CD14-positive monocyte (primary cell): Measurements from ENCODE around the gene PTMS. TPM values are rescaled to one million over a fixed set of nuclear protein-coding genes. Genes with fewer than 3 reads are reported as not detected.
A peak's percentile ranks its signal among the peaks of the same experiment; 100 is the strongest.

Experiments
- DNase-seq, 3 donors: peaks; one replicate each; pipeline ENCODE4 v3.0.0-alpha.2; 2011 to 2022
- H2AFZ ChIP-seq: 2 replicates; pipeline ENCODE4 v1.6.0; 2012; ENCODE audit warnings: mild to moderate bottlenecking, low read depth, low read length, inconsistent platforms; ENCODE audit not compliant: insufficient read depth, poor library complexity, severe bottlenecking
- H3K27ac ChIP-seq, 2 donors: 1 replicate in 1 of 2; 2 replicates in 1 of 2; pipeline ENCODE4 v1.5.1; 2012 to 2013; ENCODE audit warnings: low read length in 2 of 2, control low read depth in 1 of 2, inconsistent platforms in 1 of 2, low read depth in 1 of 2, mild to moderate bottlenecking in 1 of 2
- H3K27me3 ChIP-seq, 2 donors: one replicate each; pipeline versions ENCODE4 v1.6.0 to v1.6.1; 2011 to 2013; ENCODE audit warnings: low read length in 2 of 2; ENCODE audit not compliant: control insufficient read depth in 2 of 2, insufficient read depth in 2 of 2
- H3K36me3 ChIP-seq, 2 donors: replicated peaks in 1 of 2; 1 replicate in 1 of 2; 2 replicates in 1 of 2; pipeline versions ENCODE4 v1.5.1 to v1.6.1; 2012 to 2013; ENCODE audit warnings: low read length in 2 of 2, control low read depth in 1 of 2, inconsistent platforms in 1 of 2, mild to moderate bottlenecking in 1 of 2; ENCODE audit not compliant: insufficient read depth in 2 of 2, control insufficient read depth in 1 of 2
- H3K4me1 ChIP-seq, 2 donors: 1 replicate in 1 of 2; 2 replicates in 1 of 2; pipeline versions ENCODE4 v1.5.1 to v1.6.1; 2012 to 2013; ENCODE audit warnings: low read length in 2 of 2, control low read depth in 1 of 2, inconsistent platforms in 1 of 2, mild to moderate bottlenecking in 1 of 2, moderate library complexity in 1 of 2; ENCODE audit not compliant: insufficient read depth in 2 of 2, control insufficient read depth in 1 of 2
- H3K4me2 ChIP-seq: replicated peaks from 2 replicates; pipeline ENCODE3; 2012; ENCODE audit warnings: low read length, moderate library complexity, mild to moderate bottlenecking; ENCODE audit not compliant: poor library complexity, severe bottlenecking; ENCODE audit errors: extremely low read depth
- H3K4me3 ChIP-seq, 3 experiments: fragments of 200-600 bp in 1 of 3; sonication (generic) in 1 of 3; replicated peaks in 1 of 3; 1 replicate in 2 of 3; 2 replicates in 1 of 3; pipeline ENCODE4 v1.5.1; 2011 to 2013; ENCODE audit warnings: low read length in 3 of 3, mild to moderate bottlenecking in 3 of 3, control low read depth in 2 of 3, low read depth in 2 of 3, inconsistent platforms in 1 of 3, moderate library complexity in 1 of 3
- H3K79me2 ChIP-seq: 2 replicates; pipeline ENCODE4 v1.6.0; 2012; ENCODE audit warnings: mild to moderate bottlenecking, control low read depth, inconsistent platforms, low read length, moderate library complexity; ENCODE audit not compliant: insufficient read depth
- H3K9ac ChIP-seq: 2 replicates; pipeline ENCODE4 v1.6.0; 2017; ENCODE audit warnings: low read length, mild to moderate bottlenecking; ENCODE audit not compliant: insufficient read depth, poor library complexity, severe bottlenecking
- H3K9me3 ChIP-seq, 2 donors: replicated peaks in 1 of 2; 1 replicate in 1 of 2; 2 replicates in 1 of 2; pipeline versions ENCODE4 v1.5.1 to v1.6.1; 2012 to 2013; ENCODE audit warnings: low read length in 2 of 2, control low read depth in 1 of 2; ENCODE audit not compliant: control insufficient read depth in 1 of 2, insufficient read depth in 1 of 2
- H4K20me1 ChIP-seq: 2 replicates; pipeline ENCODE4 v1.6.0; 2012; ENCODE audit warnings: mild to moderate bottlenecking, low read length, control low read depth, moderate library complexity; ENCODE audit not compliant: insufficient read depth
- H3K27ac Mint-ChIP-seq, 7 donors: one replicate each; pipeline ENCODE4 v1.8.0; 2020; ENCODE audit warnings: mild to moderate bottlenecking in 7 of 7, mixed read lengths in 7 of 7, moderate library complexity in 6 of 7, inconsistent platforms in 2 of 7
- H3K27me3 Mint-ChIP-seq, 3 donors: one replicate each; pipeline ENCODE4 v1.8.0; 2021 to 2022; ENCODE audit warnings: low read depth in 3 of 3, mild to moderate bottlenecking in 3 of 3, mixed read lengths in 3 of 3, moderate library complexity in 3 of 3, inconsistent platforms in 1 of 3
- H3K36me3 Mint-ChIP-seq, 2 donors: one replicate each; pipeline ENCODE4 v1.8.0; 2020; ENCODE audit warnings: mixed read lengths in 2 of 2, inconsistent platforms in 1 of 2, mild to moderate bottlenecking in 1 of 2
- H3K4me1 Mint-ChIP-seq: one replicate; pipeline ENCODE4 v1.8.0; 2020; ENCODE audit warnings: mild to moderate bottlenecking, mixed read lengths
- H3K4me3 Mint-ChIP-seq, 2 donors: one replicate each; pipeline ENCODE4 v1.8.0; 2020; ENCODE audit warnings: mild to moderate bottlenecking in 2 of 2, mixed read lengths in 2 of 2, moderate library complexity in 1 of 2
- H3K9me3 Mint-ChIP-seq, 7 donors: one replicate each; pipeline ENCODE4 v1.8.0; 2020 to 2022; ENCODE audit warnings: mixed read lengths in 7 of 7, mild to moderate bottlenecking in 6 of 7, moderate library complexity in 6 of 7, inconsistent platforms in 2 of 7
- CTCF ChIP-seq: fragments of 200-600 bp; IDR thresholded peaks from one replicate; pipeline ENCODE4 v1.8.0; 2022; ENCODE audit warnings: antibody characterized with exemption, mild to moderate bottlenecking
- WGBS: methylation state at CpG from one replicate; pipeline ENCODE4 v1.1.5; 2013; ENCODE audit warnings: missing lambda C conversion rate; ENCODE audit not compliant: insufficient coverage; 5-methylcytosine and 5-hydroxymethylcytosine counted together
- intact Hi-C, 2 donors: fragments of 100-400 bp; cut with micrococcal nuclease; formaldehyde crosslinking; loops; one replicate each; pipeline versions ENCODE4 v1.15.0 to v1.15.1; 2023
- polyA plus RNA-seq, 3 donors: library from polyadenylated mRNA; depleted of rRNA in 1 of 3; unstranded in 2 of 3; stranded (reverse) in 1 of 3; fragments of 300-500 nt in 2 of 3; fragments of >200 nt in 1 of 3; fragmentation: Illumina TruSeq in 2 of 3; gene quantifications; 1 replicate in 2 of 3; 2 replicates in 1 of 3; pipeline ENCODE4 v1.2.3, GENCODE V29; 2012 to 2021

PTMS gene
- polyA plus RNA-seq, 3 donors, result 2.4 to 9.7 (median 2.6) TPM

GRCh38 chr12:6795088-6795487, 28.9 kb downstream of the PTMS start:
- Histone ChIP-seq H3K4me2 (no peak overlapping the region), H3K4me3 (no peak overlapping the region), H3K27me3 (no peaks in the 10 kb centered on the region), H4K20me1 (peaks cover 74% of the 10 kb centered on the region), H2AFZ (no peak overlapping the region), H3K79me2 (peaks cover 66% of the 10 kb centered on the region), H3K9ac (no peak overlapping the region), H3K9me3 (no peaks in the 10 kb centered on the region), H3K27ac (peak overlapping the region in 1 of 2 donors; percentile 23), H3K36me3 (peaks cover 36 to 58% of the 10 kb centered on the region in 2 donors), H3K4me1 (peaks cover 34 to 38% of the 10 kb centered on the region in 2 donors)
- H3K4me1 Mint-ChIP-seq, result peaks cover 41% of the 10 kb centered on the region
- H3K4me3 Mint-ChIP-seq, result no peak overlapping the region
- peaks cover 0 to 2% (median 1%) of the 10 kb centered on the region in 3 donors for H3K27me3 Mint-ChIP-seq
- no peak for DNase-seq
- H3K27ac Mint-ChIP-seq, result no peak overlapping the region
- H3K36me3 Mint-ChIP-seq, result peaks cover 56 to 65% of the 10 kb centered on the region in 2 donors
- intact Hi-C loops, result no loop called here
- no CpG with 5 or more reads among the region's 2 CpGs for WGBS
- TF ChIP-seq CTCF, result no peak
- H3K9me3 Mint-ChIP-seq, result peaks cover 0 to 2% (median 0%) of the 10 kb centered on the region in 7 donors

GRCh38 chr12:6796576-6796975, 30.4 kb downstream of the PTMS start:
- H3K9ac ChIP-seq, result no peak overlapping the region
- H3K27me3 Mint-ChIP-seq, result peaks cover 0 to 2% (median 1%) of the 10 kb centered on the region in 3 donors
- TF ChIP-seq CTCF, result no peak
- H3K9me3 ChIP-seq, result no peaks in the 10 kb centered on the region
- H3K36me3 Mint-ChIP-seq, result peaks cover 58 to 73% of the 10 kb centered on the region in 2 donors
- peak overlapping the region in 1 of 7 donors; percentile 36 for H3K27ac Mint-ChIP-seq
- intact Hi-C loops, result no loop called here
- H3K4me1 Mint-ChIP-seq, result peaks cover 29% of the 10 kb centered on the region
- H3K4me3 ChIP-seq, result no peak overlapping the region
- H3K4me2 ChIP-seq, result no peak overlapping the region
- H3K27ac ChIP-seq, result no peak overlapping the region
- peaks cover 46 to 69% of the 10 kb centered on the region in 2 donors for H3K36me3 ChIP-seq
- H3K79me2 ChIP-seq, result peaks cover 52% of the 10 kb centered on the region
- H4K20me1 ChIP-seq, result peaks cover 85% of the 10 kb centered on the region
- H2AFZ ChIP-seq, result no peak overlapping the region
- H3K4me1 ChIP-seq, result peaks cover 20 to 23% of the 10 kb centered on the region in 2 donors
- WGBS, result 93% methylated on average over 3 of the region's 4 CpGs
- peaks cover 0 to 2% (median 0%) of the 10 kb centered on the region in 7 donors for H3K9me3 Mint-ChIP-seq
- no peak overlapping the region for H3K4me3 Mint-ChIP-seq
- no peak for DNase-seq
- no peaks in the 10 kb centered on the region for H3K27me3 ChIP-seq
